CD4-positive, alpha-beta T cell treated with Interleukin-4 for 4 hours (primary cell): ENCODE data around the gene UAP1.

Source experiments
- DNase-seq: peaks from one replicate; pipeline ENCODE4 v3.0.0-alpha.2; 2020

UAP1 gene

DNA sequence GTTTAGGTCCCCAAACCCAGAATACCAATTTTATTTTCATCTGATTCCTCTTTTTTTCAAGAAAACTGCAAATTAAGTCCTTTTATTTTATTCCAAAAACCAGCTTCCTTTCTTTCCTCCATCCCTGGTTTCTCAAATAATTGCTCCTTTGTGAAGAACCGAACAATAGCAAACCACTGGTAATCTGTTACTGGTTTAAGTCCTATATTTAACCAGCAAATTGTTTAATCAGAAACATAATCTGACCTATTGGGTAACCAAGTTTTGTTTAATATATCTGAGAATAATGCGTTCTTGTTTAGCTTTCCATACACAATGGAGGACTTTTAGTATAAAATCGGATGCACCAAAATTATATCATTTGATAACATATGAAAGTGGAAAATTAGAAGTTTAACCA lies 57.6 kb downstream of the UAP1 start:
- no peak for DNase-seq

DNA sequence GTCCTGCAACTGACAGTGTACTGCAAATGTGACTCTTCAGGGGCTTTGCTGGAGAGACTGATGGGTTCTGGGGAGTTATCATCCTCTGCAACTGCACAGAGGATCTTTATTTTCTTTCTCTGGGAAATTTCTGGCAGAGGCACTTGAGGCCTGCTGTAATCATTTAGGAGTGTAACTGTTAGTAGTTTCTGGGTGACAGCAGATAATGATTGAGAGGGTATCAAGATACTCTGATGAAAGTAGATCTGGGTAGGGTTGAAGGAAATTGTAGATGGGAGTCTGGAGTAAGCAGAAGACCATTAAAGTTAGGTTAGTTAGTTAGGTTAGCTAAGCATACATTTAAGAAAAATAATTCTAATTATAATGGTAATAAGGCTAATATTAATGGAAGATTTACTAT lies 59.7 kb downstream of the UAP1 start:
- no peak for DNase-seq

DNA sequence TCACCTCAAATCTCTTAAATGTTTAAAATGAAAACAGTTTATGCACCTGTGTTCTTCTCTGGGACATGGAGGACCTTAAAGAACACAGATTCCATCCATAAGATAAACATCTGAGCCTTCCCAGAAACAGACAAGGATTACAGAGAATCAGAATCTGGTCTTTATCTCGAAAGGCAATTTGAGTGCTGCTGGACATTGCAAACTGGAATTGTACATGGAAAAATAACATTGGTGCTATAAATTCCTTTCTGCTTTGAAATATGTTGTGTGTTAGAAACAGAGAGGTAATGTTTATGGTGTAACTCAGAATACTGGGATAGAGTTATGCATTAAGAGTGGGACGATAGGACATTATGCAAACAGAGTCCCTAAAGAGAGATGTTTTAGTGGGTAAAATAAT lies 64.2 kb downstream of the UAP1 start:
- DNase-seq: no peak

DNA sequence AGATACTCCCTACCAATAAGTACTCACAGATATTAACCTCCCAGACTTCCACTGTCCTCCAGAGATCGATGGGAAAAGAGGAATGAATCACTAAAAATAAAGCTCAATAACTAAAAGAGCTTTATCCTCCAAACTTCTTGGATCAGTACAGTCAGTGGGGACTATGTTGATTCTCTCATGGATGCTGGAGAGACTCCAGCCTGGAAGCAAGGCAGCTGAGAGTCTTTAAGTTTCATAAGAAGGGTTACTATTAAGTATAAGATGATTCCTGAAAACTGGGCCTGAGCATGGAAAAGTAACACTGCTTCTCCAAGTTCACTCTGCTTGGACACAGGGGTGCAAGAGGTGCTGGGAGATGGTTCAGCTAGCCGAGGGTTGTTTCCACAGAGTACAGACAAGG lies 64.6 kb downstream of the UAP1 start:
- no peak for DNase-seq

DNA sequence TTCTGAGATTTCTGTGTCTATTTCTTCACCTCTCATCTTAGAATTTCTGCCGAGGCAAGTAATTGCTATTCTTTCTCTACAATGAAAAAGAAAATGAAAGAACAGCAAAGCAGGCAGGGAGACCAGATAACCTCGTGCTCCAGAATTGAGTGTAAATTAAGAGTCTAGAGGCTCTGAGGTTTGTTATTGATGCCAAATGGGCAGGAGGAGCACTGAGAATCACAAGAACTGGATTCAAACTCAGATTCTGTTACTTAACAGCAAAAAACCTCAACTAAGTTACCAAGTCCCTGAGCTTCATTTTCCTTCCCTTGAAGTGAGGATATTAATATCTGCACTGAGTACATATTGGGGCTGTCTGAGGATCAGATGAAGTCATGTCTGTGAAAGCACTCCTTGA lies 65.2 kb downstream of the UAP1 start:
- DNase-seq: no peak

DNA sequence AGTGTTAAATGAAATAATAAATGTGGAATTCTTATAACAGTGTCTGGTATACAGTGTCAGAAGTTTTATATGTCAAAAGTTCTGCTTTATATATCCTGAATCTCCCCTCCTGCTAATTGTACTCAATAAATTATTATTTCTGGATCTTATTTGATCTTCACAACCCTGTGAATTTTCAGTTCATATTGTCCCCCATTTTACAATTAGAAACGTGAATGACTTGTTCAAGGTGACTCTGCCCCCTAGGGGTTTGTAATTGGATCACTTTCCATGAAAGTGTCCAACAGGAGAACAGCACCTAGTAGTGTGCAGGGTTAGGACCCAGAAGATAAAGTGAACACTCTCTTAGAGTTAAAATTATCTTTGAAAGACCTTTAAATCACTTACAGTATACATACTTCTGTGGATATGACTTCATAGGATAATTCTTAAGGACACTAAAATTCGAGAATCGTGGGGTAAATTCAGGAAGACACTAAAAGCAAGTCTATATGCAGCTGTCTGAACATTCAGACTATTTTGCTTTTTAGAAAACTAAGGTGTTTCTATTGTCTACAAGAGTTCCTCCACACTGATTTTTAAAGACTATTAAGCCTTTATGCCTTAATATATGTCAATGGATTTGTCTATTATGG lies 66.3 kb downstream of the UAP1 start:
- DNase-seq: peak; percentile 5

DNA sequence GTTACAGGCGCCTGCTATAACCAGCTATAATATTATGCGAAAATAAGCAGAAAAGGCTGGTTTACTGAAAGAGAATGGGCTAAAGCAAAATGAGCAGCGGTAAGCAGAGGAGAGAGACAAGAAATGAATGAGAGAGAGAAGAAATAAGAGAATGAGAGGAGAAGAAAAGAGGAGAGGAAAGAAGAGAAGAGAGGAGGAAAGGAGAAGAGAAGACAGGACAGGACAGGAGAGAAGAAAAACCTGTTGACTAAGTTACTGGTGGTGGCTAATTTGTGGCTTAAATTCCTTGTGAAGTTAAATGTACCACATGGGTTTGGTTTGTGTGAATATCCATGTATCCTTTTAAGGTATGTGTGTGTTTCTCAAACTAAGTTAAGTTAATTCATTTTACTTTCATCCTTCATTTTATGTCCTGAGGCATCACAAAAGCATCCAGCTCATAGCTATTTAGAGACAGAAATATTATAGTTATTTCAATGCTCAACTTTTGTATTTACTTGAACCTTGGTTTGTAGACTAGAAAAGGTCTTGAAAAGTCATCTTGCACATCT lies 67.6 kb downstream of the UAP1 start:
- DNase-seq: no peak

DNA sequence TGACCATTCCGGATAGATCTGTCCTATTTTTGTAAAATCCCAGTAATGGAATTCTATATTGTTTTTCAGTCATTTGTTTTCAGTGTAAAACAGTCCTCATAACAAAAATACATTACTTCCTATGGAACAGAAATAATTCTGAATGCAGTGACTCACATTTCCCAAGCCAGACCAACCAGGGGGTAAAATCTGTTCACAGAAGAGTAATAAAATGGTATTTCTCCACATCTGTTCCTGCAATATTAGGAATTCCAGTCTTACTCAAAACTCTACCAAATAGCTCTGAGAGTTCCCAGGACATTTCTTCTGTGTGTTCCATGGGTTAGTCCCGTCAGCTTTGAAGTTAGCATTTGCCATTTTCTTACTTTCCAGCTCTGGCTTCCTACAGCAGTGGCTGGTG lies 68.1 kb downstream of the UAP1 start:
- DNase-seq: no peak

DNA sequence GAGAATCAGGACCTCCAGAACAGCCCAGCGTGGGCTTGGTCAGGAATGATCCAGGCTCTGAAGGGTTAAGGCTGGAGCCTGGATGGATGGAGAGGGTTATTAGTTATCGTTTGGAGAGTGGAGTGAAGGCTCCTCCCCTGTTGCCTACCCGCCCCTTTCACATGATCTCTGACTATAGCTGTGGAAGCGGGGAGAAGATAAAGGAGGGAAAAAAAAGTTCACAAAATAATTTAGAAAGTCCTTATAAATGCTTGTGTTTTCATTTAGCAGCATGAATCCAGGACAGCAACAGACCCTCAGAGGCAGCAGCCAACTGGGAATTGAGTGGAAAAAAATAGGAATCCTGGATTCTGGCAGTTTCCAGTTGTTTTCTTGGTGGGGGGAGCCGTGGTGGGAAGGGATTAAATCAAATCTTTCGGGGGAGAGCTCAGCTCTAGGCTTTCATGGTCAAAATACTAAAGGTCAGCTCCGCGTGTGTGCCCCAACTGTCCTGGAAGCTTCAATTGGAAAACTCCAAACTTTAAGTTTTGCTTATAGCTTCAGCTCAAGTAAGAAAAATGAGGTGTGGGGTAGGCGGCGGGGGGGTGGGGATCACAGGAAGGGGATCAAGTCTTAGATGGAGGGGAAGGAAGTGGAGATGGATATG lies 70.1 kb downstream of the UAP1 start:
- DNase-seq: no peak

DNA sequence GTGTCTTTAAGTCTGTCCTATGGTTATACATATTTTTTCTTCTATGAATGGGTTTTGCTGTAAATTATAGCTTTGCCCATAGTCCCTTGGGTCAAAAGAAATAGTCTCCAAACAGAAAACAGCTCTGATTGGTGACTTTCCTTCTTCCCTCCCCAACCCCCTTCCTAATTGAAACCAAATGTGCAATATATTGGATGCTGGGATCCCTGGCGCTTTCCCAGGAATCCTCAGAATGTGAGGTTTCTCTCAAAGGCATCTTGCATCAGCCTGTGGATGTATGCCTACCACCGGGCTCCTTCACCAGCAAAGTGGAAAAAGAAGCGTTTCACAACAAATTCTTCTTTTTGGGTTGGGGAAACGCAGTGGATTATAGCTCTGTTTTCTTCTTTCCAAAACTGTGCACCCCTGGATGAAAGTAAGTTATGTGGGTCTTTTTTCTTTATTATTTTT lies 70.7 kb downstream of the UAP1 start, which contains the start of gene DDR2:
TSS of gene DDR2 (plus strand) at position 248 of the 450 bp plus-strand sequence. CDS start 86,600 bp downstream, outside the sequence.
- DNase-seq: no peak

DNA sequence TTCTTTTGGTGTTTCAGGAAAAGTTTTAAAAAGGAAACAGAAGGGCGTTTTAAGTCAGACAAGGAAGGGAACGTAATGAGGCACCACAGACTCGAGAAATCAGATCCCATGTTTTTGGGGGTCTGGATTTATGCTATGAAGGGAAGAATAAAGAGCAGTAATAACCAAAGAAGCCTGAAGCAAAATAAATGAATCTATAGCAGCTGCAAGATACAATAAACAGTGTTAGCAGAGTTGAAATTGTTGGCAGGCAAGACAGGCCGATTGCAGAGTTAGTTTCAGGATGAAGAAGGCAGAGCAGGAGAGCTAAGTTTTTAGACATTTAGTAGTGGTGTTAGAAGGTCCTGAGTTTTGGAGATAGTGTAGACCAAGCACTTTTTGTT lies 71.2 kb downstream of the UAP1 start:
- no peak for DNase-seq

DNA sequence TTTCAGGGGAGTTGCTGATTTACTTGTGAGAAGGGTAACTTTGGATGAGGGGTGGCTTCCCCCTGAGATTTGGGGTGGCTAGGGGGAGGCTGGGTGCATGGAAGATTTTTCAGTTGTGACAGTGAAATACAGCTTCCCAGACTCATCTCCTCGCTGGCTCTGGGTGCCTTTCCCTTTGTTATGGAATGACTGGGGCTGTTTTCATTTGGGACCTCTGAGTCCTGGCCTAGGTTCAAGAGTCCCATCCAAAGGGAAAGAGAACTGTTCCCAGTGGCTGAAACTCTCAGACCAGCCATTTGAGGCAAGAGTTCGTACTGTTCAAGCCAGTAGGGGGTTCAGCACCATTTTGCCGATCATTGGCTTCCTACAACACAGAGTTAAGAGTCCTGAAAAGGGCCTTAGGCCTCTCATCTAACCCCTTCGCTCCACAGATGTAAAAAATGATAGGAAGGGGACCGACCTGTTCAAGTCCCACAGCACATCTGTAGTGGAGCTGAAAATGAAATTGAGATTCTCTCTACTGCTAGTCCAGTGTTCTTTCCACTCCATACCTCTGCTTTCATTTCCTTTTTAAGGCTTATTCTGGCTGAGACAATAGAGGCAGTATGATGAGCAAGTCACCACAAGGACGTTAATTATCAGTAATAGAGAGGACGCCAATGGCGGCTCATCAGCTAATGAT lies 71.7 kb downstream of the UAP1 start:
- no peak for DNase-seq

DNA sequence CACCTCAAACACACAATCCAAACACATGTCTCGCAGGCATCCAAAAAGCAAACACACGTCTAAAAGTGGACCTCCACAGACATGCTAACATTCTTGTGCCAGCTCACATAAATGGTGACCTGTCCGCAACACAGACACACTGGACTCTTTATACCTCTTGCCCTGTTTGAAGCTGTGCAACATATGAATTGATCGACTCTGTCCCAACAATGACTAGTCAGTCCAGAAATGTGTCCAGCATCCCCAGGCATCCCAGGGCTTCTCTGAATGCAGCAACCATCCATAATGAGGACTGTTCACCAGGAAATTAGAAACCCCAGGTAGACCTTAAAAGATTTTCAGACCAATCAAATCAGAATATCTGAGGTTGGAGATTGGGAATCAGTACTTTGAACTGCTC lies 73.9 kb downstream of the UAP1 start:
- no peak for DNase-seq

DNA sequence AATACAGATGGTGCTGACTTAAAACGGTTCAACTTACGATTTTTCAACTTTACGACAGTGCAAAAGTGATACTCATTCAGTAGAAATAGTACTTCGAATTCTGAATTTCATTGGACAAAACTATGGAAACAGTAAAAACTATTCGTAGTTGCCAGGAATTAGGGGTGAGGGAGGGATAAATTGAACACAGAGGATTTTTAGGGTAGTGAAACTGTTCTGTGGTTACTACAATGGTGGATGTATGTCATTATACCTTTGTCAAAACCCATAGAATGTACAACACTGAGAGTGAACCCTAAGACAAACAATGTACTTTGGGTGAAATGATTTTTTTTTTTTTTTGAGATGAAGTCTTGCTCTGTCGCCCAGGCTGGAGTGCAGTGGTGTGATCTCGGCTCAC lies 78.2 kb downstream of the UAP1 start:
- no peak for DNase-seq

DNA sequence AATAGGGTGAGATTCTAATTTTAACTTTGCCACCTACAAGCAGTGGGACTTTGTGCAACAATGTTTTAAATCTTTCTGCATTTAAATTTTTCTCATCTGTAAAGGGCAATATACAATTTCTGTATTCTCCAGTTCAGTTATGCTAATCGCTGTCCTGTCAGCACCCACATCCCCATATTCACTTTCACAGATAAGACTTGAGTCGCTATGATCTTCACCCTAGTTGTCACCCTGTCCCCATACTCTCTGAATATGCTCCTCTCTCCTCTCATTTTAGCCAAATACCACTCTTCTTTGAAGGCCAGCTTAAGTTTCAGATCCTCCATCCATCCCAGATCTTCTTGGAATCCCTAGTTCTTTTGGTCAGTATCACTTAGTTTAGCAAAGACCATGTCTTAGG lies 79.6 kb downstream of the UAP1 start:
- no peak for DNase-seq

DNA sequence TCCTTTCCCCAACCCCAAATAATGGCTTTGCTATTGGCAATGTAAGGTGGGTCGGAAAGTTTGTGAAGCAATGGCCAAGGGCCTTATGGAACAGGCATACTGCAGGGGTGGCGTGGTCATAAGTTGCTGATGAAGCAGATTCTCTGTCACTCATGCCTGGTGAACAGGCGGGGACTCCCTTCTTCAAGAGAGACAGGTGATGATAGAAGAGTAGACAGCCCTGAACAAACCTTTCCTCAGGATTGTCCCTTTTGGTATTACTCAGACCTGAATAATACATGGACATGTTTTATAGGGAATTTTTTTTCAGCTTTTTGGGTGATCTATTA lies 83.4 kb downstream of the UAP1 start:
- DNase-seq: no peak

DNA sequence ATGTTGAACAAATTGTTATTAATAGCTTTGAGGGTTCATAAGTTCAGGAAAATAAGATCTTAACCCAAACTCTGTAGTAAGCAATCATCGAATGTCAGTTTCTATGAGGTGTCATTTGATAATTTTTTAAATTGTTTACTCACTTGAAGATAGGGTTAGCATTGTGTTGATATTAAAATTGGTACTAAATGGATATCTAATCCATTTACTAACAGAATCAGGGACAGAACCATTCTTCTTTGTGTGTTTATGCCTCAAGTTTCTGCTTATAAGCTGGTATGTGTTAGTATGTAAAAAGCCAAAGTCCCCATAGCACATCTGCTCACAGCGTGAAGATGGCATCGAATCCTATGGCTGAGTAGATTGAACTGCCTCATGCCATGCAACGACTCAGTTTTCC lies 84.1 kb downstream of the UAP1 start:
- no peak for DNase-seq

DNA sequence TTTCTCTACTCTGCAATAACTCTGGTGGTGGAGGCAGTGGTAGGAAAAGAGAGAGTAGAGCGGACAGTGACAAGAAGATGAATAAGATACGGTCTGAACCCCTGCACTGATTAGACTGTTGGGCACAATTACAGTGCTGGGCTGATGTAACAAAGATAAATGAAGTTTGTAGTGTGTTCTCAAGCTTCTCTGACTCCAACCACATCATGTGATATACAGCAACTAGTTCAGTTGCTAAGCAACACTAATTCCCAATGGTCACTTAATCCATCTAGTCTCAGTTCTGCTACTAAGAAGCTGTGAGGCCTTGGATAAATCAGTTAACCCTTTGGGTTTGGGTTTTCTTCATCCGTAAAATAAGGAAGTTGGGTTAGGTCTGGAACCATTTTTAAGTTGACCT lies 88.1 kb downstream of the UAP1 start:
- DNase-seq: no peak
